DND-41 (cell line): Measurements from ENCODE around the gene HOXB7.

Experiments
- CTCF ChIP-seq: IDR thresholded peaks from 2 replicates; pipeline ENCODE4 v1.5.1; 2012; ENCODE audit warnings: borderline replicate concordance, low read length, moderate library complexity, mild to moderate bottlenecking; ENCODE audit not compliant: poor library complexity, severe bottlenecking; ENCODE audit errors: extremely low read depth
- EZH2 ChIP-seq: IDR thresholded peaks from 3 replicates; pipeline ENCODE4 v1.6.1; 2012; ENCODE audit warnings: borderline replicate concordance, low read depth, mild to moderate bottlenecking, moderate library complexity, low read length, inconsistent platforms; ENCODE audit not compliant: severe bottlenecking

- no peak for TF ChIP-seq CTCF
- no peak for TF ChIP-seq EZH2
Observed at GRCh38 chr17:48601539-48602425, 9.0 kb downstream of the HOXB7 start.
